ENCODE measurements around the gene NCOA3.
"Not testable (repeated sequence)": the region's sequence is repeated elsewhere in the genome, so short reads cannot be mapped to it uniquely, and the experiment has no call there.

NCOA3 gene

DNA sequence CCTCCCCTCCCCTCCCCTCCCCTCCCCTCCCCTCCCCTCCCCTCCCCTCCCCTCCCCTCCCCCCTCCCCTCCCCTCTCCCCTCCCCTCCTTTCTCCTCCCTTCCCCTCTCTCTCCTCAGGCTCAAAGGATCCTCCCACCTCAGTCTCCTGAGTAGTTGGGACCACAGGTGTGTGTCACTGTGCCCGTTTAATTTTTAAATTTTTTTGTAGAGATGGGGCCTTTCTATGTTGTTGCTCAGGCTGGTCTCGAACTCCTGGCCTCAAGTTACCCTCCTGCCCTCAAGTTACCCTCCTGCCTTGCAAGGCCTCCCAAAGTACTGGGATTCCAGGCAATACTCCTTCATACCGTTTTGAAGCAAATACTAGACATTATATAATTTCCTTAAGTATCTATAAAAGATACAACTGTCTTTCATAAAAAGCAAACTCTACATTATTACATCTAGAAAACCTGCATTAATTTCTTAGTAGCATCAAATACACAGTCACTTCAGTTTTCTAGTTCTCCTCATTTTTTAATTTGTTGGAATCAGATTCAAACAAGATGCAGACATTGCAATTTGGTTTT is 39.8 kb downstream of the NCOA3 start:
- DNase-seq, result no peak

DNA sequence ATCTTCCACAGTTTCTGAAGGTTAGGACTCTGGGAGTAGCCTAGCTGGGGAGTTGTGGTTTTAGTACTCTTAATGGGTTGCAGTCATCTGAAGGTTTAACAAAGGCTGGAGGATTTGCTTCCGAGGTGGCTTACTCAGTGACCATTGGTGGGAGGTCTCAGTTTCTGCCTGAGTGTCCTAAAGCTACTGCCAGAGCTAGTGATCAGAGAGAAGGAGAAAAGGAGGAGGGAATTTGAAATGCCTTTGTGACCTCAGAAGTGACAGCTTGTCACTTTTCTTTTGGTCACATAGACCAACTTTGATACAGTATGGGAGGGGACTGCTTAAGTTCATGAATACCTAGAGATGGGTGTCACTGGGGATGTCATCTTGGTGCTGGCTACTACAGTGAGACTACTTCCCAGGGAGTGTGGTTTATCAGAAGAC is 41.3 kb downstream of the NCOA3 start:
- DNase-seq, result no peak

DNA sequence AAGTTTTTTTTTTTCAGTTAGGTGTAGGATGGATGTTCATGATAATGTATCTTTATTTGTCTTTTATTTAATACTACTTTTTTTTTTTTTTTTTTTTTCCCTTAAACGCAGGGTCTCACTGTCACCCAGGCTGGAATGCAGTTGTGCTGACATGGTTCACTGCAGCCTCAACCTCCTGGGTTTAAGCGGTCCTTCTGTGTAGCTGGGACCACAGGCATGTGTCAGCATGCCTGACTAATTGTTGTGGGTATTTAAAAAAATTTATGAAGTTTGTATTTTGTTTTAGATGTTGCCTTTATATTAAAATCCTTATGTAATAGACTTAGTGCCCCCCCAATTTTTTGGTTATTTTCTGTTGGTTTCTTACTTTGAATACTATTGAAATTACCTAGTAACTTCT is 42.6 kb downstream of the NCOA3 start:
- DNase-seq, result no peak

DNA sequence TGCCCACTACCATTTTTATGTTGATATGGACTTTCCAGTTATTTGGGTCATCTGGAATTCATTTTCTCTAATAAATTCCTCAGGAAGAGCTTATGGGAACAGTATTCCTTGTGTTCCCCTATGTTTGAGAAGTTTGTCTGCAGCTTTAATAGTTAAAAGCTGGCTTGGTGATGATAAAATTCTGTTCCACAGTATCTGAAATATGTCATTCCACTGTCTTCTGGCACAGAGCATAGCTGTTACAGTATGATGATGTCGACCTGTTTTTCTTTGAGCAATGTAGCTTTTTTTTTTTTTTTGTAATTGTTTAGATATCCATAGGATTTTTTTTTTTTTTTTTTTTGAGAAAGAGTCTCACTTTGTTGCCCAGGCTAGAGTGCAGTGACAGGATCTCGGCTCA is 43.2 kb downstream of the NCOA3 start:
- DNase-seq, result no peak

DNA sequence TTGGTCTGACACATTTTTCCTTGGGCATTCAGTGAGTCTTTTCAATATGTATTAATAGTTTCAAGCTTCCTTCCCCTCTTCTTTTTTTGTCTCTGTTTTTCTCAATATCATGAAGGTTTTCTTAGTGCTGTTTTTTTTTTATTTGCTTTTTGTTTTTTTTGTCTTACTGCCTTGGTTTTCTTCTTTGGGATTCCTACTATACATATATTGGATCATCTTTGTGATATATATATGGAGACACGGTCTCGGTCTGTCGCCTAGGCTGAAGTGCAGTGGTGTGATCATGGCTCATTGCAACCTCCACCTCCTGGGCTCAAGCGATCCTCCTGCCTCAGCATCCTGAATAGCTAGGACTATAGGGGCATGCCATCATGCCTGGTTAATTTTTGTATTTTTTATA is 43.8 kb downstream of the NCOA3 start:
- no peak for DNase-seq

DNA sequence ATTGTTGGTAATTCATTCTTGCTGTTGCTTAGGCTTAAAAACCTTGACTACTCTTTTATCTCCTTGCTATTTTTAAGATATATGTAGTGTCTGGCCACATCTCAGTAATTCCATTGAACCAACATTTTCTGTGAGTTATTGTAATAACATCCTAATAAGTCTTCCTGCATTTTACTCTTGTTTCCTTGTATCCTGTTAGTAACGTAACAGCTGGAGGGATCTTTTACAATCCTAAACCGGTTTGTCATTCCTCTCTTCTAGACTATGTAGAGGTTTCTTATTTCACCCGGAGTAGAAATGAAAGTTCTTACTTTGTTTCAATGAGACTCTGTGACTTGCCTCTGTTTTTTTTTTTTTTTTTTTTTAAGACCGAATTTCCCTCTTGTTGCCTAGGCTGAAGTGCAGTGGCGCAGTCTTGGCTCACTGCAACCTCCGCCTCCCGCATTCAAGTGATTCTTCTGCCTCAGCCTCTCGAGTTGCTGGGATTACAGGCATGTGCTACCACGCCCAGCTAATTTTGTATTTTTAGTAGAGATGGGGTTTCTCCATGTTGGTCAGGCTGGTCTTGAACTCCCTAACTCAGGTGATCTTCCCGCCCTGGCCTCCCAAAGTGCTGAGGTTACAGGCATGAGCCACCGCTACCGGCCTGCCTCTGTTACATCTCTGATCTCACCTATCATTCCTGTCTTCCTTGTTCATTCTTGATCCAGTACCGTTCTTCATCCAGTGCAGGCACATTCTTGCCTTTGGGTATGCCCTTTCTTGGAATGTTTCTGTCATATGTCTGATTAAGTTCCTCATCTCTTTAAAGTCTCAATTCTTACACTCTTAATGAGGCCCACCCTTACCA is 44.7 kb downstream of the NCOA3 start:
- DNase-seq, result no peak

DNA sequence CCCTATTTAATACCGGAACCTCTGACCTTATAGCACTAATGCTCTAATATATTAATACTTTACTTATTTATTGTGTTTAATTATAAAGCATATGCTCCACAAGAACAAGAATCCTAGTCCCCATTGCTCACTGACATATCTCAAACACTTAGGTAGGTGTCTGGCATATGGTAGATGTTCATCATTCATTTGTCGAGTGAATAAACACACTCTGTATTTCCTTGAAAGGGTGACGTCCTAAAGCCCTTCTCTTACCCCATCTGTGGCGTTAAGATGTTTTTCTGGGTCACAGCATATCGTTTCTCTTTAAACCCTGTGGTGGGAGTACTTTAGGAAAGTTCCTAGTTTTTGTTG is 45.3 kb downstream of the NCOA3 start:
- no peak for DNase-seq

DNA sequence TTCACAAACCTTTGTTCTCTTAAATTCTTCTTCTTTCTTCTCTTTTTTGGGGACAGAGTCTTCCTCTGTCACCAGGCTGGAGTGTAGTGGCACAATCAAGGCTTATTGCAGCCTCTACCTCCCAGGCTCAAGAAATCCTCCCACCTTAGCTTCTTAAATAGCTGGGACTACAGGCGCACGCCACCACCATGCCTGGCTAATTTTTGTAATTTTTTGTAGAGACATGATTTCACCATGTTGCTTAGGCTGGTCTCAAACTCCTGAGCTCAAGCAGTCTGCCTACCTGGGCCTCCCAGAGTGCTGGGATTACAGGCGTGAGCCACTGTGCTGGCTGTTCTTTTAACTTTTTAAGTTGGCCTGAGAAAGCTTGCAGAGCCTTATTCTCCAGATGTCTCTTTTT is 48.0 kb downstream of the NCOA3 start:
- no peak for DNase-seq

DNA sequence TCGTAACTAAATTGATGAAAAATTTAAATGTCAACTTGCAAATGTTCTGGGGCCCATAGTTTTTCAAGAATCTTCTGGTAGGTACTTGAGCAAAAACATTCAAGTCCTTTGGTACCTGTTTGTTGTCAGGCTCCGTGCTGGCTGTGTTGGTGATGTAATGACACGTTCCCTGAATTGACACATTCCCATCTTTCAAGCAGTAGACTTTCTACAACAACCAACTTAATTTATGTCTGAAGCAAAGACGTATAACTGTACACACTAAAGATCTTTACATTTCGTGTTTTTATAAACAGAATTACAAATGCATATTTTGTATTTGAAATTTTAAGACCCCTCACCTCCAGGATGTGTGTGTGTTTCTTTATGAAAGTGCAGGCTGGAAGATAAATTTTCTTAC is 49.5 kb downstream of the NCOA3 start:
- no peak for DNase-seq

DNA sequence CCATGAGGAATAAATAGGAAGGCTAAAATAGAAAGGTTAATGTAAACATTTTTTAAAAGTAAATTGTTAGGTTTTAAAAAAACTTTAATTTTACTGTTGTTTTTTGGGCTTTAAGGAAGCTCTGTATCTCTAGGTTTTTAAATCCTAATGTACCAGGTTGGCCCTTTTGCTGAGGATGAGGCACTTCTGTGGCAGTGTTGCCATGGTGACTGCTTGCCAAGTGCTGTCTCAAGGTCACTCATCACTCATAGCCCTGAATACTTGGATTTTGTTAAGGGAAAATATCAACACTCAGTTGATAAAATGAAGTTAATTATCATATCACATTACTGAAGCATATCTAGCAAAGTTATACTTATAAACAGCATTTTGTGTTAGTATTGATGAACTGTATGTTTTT is 50.2 kb downstream of the NCOA3 start:
- DNase-seq, result no peak

DNA sequence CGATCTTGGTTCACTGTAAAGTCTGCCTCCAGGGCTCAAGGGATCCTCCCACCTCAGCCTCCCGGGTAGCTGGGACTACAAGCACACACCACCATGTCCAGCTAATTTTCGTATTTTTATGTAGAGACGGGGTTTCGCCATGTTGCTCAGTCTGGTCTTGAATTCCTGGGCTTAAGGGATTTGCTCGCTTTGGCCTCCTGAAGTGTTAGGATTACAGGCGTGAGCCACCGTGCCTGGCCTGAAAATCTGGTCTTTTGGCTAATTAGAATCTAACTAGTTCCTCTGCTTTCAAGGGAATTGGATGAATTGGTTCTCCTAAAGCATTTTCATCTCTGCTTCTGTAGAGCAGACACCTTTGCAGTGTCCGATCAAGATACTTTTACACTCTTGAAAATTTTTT is 51.3 kb downstream of the NCOA3 start:
- DNase-seq, result no peak

DNA sequence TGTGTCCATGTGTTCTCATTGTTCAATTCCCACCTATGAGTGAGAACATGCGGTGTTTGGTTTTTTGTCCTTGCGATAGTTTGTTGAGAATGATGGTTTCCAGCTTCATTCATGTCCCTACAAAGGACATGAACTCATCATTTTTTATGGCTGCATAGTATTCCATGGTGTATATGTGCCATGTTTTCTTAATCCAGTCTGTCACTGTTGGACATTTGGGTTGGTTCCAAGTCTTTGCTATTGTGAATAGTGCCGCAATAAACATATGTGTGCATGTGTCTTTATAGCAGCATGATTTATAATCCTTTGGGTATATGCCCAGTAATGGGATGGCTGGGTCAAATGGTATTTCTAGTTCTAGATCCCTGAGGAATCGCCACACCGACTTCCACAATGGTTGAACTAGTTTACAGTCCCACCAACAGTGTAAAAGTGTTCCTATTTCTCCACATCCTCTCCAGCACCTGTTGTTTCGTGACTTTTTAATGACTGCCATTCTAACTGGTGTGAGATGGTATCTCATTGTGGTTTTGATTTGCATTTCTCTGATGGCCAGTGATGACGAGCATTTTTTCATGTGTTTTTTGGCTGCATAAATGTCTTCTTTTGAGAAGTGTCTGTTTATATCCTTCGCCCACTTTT is 52.0 kb downstream of the NCOA3 start:
- not testable (repeated sequence) for DNase-seq

DNA sequence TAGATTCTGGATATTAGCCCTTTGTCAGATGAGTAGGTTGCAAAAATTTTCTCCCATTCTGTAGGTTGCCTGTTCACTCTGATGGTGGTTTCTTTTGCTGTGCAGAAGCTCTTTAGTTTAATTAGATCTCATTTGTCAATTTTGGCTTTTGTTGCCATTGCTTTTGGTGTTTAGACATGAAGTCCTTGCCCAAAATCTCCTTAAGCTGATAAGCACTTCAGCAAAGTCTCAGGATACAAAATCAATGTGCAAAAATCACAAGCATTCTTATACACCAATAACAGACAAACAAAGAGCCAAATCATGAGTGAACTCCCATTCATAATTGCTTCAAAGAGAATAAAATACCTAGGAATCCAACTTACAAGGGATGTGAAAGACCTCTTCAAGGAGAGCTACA is 52.6 kb downstream of the NCOA3 start:
- DNase-seq, result not testable (repeated sequence)

DNA sequence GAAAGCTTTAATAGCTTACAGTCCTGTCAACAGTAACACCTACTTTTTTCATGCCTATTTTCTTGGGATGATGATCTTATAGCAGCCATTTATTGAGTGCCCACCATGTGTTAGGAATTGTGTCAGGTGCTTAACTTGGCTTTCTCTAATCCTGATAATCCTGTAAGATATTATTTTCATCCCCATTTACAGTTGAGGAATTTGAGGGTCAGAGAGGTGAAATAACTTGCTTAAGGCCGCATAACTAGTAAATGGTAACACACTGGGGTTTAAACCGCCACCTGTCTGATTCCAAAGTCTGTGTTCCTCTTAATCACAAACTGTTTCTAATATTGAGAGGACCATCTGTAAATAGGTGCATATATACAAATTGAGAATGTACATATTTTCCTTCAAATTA is 55.5 kb downstream of the NCOA3 start:
- no peak for DNase-seq

DNA sequence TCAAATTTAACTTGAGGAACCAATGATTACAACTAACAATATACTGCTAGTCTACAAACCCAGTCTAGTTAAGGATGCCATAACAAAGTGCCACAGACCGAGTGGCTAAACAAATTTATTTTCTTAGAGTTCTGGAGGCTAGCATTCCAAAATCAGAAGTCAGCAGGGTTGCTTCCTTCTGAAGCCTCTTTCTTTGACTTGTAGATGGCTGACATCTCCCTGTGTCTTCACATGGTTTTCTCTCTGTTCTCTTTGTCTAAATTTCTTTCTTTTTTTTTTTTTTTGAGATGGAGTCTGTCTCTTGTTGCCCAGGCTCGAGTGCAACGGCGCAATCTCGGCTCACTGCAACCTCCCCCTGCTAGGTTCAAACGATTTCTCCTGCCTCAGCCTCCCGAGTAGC is 56.1 kb downstream of the NCOA3 start:
- DNase-seq, result no peak

DNA sequence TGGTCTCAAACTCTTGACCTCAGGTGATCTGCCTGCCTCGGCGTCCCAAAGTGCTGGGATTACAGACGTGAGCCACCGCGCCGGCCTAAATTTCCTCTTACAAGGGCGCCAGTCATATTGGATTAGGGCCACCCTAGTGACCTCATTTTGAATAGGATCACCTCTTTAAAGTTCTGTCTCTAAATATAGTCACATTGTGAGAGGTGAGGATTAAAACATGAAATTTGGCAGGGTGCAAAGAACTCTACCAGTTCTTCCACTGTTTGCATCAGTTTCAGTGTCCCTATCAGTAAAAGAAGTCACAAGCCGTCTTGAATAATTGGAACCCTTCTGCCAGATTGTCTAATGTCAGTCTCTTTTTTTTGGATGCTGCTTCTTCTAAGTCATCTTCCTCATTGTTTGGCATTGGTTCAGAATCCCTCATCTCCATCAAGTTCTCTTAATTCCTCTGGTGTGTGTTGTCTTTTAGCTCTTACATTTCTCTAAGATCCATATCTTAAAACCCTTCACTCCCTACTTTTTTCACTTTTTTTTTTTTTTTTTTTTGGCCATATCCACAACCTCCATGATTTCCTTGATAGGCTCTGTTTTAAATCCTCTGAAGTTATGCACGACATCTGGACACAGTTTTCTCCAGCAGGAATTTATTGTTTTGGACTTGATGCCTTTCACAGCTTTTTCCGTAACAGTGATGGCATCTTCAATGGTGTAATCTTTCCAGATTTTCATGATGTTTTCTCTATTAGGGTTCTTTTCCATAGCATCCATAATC is 56.8 kb downstream of the NCOA3 start:
- DNase-seq, result no peak

DNA sequence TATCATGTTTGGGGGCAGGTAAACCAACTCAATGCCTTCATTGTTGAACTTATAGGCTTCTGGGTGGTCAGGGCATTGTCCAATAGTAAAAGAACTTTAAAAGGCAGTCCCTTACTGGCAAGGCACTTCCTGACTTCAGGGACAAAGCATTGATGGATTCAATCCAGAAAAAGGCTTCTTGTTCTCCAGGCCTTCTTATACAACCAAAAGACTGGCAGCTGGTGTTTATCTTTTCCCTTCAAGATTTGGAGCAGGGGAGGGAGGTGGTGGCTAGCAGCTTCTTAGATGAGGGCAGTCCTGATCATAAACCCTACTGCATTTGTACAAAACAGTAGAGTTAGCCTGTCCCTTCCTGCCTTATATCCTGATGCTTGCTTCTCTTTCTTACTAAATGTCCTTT is 57.5 kb downstream of the NCOA3 start:
- no peak for DNase-seq

DNA sequence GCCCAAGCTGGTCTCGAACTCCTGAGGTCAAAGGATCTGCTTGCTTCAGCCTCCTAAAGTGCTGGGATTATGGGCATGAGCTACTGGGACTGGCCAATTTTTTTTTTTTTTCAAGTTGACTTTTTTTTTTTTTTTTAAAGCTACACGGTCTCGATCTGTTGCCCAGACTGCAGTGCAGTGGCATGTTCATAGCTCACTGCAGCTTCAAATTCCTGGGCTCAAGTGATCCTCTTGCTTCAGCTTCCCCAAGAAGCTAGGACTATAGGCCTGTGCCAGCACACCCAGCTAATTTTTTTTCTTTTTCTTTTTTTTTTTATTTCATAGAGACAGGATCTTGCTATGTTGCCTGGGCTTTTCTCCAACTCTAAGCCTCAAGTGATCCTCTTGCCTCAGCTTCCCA is 59.5 kb downstream of the NCOA3 start:
- no peak for DNase-seq

DNA sequence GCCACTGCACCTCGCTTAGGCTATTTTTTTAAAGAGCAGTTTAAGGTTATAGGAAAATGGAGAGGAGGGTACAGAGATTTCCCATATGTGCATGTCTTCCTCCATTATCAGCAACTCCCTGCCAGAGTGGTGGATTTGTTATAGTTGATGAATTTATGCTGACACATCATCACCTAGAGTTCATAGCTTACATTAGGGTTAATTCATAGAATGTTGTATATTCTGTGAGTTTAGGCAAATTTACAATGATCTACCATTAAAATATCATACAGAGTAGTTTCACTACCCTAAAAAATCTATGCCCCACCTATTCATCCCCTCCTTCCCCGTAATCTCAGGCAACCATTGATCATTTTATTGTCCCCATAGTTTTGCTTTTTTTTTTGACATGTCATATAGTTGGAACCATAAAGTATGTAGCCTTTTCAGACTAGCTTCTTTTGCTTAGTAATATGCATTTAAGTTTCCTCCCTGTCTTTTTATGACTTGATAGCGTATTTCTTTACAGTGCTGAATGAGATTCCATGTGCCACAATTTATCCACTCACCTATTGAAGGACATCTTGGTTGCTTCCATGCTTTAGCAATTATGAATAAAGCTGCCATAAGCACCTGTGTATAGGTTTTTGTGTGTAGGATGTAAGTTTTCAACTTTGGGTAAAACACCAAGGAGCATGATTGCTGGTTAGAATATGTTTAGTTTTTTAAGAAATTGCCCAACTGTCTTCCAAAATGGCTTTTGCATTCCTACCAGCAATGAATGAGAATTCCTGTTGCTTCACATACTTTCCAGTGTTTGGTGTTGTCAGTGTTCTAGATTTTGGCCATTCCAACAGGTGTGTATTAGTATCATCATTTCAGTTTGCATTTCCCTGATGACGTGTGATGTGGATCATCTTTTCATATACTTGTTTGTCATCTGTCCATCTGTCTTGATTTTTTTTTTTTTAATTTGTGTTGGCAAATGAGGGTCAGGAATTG is 60.2 kb downstream of the NCOA3 start:
- DNase-seq, result no peak

DNA sequence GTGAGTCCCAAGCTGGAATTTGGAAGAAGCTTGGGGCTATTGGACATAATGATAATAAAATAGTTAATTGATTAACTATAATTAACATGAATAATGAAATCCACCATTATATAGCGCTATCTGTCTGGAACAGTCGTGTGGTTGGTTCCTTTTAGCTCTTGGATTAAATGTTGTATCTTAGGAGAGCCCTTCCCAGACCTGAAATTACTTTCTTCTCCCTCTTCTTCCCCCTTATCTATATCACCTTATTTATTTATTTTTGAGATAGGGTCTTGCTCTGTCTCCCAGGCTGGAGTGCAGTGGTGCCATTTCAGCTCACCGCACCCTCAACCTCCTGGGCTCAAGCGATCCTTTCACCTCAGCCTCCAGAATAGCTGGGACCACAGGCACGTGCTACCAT is 64.6 kb downstream of the NCOA3 start:
- DNase-seq, result no peak

DNA sequence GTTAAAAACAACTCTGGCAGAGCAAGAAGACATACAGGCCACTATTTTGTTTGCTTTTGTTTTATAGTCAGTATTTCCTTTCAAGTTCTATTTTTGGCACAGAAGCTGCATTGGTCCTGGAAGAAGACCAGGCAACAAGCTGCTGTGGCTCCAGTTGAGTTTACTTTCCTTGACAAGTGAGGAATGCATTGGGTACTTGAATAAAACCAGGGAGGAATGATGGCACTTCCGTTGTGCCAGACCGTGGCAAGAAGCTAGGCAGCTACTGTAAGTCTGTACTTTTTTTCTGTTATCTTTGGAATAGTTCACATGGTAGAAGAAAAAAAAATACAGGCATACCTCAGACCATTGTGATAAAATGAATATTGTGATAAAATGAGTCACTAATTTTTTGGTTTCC is 66.3 kb downstream of the NCOA3 start:
- no peak for DNase-seq

DNA sequence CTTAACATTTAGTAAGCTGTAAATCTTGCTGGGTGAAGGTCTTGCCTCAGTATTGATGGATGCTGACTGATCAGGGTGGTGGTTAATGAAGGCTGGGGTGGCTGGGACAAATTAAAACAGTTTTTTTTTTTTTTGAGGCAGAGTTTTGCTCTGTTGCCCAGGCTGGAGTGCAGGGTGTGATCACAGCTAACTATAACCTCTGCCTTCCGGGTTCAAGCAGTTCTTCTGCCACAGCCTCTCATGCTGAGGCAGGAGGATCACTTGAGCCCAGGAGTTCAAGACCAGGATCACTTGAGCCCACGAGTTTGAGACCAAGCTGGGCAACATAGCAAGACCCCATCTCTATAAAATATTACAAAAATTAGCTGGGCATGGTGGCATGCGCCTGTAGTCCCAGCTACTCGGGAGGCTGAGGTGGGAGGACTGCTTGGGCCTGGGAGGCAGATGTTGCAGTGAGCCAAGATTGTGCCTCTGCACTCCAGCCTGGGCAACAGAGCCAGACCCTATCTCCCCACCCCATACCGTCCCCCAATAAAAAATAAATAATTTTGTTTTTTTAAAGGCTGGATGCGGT is 67.2 kb downstream of the NCOA3 start:
- no peak for DNase-seq

Measured in activated CD8-positive, alpha-beta memory T cell treated with anti-CD3 and anti-CD28 coated beads for 24 hours (primary cell).